GM12801 (cell line): ENCODE results near the gene JMJD1C.

Experiments used
- CTCF ChIP-seq: IDR thresholded peaks from one replicate; pipeline ENCODE4 v1.5.1; 2011; ENCODE audit warnings: control low read depth; ENCODE audit not compliant: insufficient read length; ENCODE audit errors: extremely low read depth

JMJD1C gene

GRCh38 chr10:63348245-63348850, 117.4 kb downstream of the JMJD1C start:
- no peak for TF ChIP-seq CTCF

GRCh38 chr10:63346015-63346441, 119.7 kb downstream of the JMJD1C start:
- no peak for TF ChIP-seq CTCF

GRCh38 chr10:63344269-63344668, 121.5 kb downstream of the JMJD1C start:
- TF ChIP-seq CTCF: no peak

- TF ChIP-seq CTCF: no peak
Measured at GRCh38 chr10:63343476-63343875, 122.3 kb downstream of the JMJD1C start.

GRCh38 chr10:63337455-63338251, 128.1 kb downstream of the JMJD1C start:
- TF ChIP-seq CTCF: no peak

- TF ChIP-seq CTCF: no peak
Measured at GRCh38 chr10:63331586-63331985, 134.2 kb downstream of the JMJD1C start.

GRCh38 chr10:63324495-63324854, 141.3 kb downstream of the JMJD1C start:
- TF ChIP-seq CTCF: no peak
